HG03521 (cell line): Measurements from ENCODE around the gene DIS3L.
"Not testable (repeated sequence)": the region's sequence is repeated elsewhere in the genome, so short reads cannot be mapped to it uniquely, and the experiment has no call there.

Experiments used
- ATAC-seq: cut with Tn5 transposase; IDR thresholded peaks from one replicate; pipeline ENCODE4 v1.9.1; 2021; ENCODE audit warnings: mild to moderate bottlenecking, moderate library complexity; ENCODE audit not compliant: unreplicated experiment

The DIS3L gene

DNA sequence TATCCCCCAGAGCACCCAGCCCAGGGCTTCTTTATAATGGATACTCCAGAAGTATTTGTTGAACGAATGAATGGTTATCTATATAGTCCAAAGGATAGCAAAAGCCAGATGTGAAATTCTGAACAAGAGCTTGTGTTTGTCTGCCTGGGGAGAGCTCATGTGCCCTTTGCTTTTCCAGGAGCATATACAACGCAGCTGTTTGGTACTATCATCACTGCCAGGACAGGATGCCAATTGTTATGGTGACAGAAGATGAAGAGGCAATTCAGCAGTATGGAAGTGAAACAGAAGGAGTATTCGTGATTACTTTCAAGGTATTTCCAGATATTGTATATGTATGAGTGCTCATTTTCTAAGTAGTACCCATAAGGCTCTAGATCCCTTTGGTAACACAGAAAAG lies 15.2 kb downstream of the DIS3L start:
- no peak for ATAC-seq

DNA sequence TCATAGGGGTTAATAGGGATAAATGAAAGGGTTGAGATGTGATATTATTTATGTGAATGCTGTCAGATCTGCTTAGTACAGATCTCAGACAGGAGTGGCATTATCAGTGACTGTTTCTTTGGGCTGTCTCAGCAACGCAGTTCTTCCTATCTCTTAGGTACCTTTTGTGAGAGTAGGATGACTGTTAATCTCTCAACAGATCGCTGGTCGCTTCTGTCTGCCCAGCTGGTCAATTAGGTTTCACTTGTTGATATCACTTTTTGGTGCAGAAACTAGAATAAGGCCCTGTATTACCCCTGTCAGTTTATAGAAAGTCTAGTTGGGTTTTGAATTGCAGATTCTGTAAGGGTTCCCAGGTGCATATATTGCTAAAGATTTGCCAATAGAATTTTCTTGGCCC lies 16.5 kb downstream of the DIS3L start:
- ATAC-seq, result no peak

DNA sequence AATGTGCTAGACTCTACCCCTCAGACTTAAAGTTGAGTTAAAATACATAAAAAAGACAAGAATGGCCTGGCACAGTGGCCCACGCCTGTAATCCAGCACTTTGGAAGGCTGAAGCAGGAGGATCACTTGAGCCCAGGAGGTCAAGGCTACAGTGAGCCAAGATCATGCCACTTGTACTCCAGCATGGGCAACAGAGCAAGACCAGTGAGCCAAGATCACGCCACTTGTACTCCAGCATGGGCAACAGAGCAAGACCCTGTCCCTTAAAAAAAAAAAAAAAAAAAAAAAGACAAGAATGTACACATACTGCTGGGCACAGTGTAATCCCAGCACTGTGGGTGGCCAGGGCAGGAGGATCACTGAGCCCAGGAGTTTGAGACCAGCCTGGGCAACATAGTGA lies 17.4 kb downstream of the DIS3L start:
- no peak for ATAC-seq

DNA sequence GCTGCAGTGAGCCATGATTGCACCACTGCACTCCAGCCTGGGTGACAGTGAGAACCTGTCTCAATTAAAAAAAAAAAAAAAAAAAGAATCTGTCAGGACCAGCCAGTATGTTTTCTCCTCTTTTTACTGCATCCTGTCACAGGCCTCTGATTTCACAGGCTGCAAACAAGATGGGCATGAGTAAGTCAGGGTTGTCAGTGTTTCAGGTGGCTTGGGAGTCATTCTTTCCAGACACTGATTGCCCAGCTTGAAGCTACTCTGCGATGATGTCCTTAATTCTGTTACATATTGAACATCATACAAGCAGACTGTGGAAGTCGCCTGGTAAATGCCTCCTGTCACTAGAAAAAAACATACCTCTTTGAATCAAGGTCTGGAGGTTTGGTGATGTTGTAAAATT lies 18.8 kb downstream of the DIS3L start:
- no peak for ATAC-seq

DNA sequence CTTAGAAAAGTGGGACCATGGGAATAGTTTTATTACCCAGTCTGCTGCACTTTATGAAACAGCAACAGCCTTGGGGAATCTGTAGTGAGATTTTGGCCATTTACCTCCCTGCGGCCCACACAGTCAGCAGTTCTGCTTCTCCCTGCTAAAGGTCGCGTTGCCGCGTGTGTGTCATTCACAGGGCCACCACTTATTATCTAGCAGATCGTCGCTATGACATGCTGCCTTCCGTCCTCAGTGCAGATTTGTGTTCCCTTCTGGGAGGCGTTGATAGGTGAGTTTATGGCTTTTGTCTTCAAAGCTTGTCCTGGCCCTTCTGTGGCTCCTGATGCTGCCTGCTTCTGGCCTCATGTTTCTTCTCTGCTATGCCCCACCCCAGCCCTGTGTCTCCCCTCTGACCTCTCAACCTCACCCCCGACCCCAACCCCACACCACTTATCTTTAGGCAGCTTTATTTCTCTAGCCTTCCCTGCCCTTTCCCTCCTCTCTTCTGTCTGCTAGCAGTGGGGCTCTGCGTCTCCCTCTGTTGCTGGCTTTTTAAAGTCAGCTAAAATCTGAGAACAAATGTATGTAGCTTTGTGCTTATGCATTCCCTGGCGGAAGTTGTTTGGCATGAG lies 30.1 kb downstream of the DIS3L start:
- ATAC-seq, result no peak

DNA sequence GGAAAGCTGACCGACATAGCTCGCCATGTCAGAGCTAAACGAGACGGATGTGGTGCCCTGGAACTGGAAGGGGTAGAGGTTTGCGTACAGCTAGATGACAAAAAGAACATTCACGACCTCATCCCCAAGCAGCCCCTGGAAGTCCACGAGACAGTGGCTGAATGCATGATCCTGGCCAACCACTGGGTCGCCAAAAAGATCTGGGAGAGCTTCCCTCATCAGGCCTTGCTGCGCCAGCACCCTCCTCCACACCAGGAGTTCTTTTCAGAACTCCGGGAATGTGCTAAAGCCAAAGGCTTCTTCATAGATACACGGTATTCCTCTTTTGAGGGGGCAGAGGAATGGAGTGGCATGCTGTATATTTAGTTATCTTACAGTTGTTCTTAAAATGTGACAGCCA lies 32.7 kb downstream of the DIS3L start:
- no peak for ATAC-seq

DNA sequence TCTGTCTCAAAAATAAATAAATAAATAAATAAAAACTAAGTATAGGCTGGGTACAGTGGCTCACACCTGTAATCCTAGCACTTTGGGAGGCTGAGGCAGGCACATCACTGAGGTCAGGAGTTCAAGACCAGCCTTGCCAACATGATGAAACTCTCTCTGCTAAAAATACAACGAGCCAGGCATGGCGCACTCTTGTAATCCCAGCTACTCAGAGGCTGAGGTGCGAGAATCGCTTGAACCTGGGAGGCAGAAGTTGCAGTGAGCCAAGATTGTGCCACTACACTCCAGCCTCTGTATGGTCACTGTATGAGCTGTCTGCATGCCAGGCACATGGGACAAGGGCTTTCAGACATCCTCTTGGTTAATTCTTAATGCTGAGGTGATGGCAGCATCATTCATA lies 34.4 kb downstream of the DIS3L start:
- ATAC-seq, result no peak

DNA sequence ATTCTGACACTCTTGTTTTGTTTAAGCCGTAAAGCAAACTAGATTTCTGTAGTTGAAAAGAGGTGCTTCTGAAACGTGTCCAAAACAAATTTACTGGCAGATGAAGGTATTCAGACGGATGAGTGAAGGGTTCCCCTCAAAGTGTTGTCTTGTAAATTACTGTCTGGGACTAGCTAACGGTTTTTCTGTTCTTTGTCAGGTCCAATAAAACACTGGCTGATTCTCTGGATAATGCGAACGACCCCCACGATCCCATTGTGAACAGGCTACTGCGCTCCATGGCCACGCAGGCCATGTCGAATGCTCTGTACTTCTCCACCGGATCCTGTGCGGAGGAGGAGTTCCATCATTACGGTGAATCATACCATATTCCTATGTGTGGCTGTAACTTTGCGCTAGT lies 35.4 kb downstream of the DIS3L start:
- no peak for ATAC-seq

DNA sequence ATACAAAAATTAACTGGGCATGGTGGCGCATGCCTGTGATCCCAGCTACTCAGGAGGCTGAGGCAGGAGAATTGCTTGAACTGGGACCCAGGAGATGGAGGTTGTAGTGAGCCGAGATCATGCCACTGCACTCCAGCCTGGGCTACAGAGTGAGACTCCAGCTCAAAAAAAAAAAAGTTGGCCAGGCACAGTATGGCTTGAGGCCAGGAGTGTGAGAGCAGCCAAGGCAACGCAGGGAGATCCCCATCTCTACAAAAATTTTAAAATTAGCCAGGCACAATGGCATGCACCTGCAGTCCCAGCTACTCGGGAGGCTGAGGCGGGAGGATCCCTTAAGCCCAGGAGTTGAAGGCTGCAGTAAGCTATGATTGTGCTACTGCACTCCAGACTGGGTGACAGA lies 55.2 kb downstream of the DIS3L start:
- ATAC-seq, result not testable (repeated sequence)

DNA sequence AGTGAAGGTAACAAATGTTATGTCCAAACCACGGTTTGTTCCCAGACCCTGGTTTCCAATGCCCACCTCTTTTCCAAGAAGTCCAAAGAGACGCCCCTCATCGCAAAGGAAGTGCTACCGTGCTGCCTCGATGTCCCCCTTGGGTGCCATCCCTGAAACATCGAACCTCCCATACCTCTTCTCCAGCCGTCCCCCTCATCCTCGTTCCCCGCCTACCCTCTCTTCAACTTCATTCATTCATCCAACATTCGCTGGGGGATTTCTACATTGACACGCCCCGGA lies 62.6 kb downstream of the DIS3L start:
- ATAC-seq, result no peak

DNA sequence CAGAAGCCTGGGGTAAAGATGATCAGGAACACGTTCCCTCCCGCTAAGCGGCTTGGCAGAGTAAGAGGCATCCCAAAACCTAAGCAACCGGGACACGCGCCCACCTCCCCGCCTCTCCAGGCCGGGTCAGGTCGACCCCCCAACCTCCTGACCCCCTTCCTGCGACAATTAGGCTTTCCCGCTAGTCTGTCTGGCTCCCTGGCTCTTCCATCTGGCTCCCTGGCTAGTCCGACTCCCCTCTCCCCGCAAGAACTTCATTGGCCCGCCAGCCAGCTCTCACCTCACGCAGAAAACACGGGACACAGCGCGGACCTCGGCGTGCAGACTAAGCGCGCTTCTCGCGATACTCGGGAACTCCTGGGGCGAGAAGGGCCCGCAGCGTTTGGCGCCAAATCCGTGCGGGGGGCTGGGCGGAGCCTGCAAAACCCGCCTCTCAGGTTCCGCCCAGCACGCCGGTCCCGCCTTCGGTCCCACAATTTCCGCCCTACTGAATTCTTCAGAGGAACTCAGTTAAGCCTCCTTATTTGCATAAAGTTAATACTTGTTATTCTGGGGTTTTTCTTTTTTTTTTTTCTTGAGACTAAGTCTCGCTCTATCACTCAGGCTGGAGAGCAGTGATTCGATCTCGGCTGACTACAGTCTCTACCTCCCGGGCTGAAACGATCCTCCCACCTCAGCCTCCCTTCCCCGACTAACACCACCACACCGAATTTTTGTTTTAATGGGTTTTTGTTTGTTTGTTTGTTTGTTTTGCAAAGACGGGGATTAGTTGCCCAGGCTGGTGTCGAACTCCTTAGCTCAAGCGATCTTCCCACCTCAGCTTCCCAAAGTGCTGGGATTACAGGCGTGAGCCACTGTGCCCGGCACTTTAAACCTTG lies 63.2 kb downstream of the DIS3L start, which contains the start of gene TIPIN:
TSS of gene TIPIN (minus strand) at position 327 of the 878 bp plus-strand sequence. CDS start 3,738 bp downstream, outside the sequence.
- peak; percentile 91 for ATAC-seq

DNA sequence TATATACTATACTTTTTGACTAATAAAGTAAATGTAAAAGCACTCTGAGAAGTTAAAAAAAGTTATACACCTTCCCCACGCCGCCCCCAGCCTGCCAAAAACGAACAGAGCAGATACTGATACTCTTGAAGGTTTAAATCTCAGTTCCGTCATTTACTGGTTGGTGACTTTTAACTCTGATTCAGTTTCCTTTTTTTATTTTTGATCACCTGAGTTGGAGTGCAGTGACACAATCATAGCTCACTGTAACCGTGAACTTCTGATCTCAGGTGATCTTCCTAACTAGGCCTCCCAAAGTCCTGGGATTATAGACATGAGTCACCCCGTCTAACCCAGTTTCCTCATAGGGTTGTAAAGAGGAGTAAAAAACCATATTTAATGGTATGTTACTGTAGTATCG lies 66.4 kb downstream of the DIS3L start:
- ATAC-seq, result no peak

DNA sequence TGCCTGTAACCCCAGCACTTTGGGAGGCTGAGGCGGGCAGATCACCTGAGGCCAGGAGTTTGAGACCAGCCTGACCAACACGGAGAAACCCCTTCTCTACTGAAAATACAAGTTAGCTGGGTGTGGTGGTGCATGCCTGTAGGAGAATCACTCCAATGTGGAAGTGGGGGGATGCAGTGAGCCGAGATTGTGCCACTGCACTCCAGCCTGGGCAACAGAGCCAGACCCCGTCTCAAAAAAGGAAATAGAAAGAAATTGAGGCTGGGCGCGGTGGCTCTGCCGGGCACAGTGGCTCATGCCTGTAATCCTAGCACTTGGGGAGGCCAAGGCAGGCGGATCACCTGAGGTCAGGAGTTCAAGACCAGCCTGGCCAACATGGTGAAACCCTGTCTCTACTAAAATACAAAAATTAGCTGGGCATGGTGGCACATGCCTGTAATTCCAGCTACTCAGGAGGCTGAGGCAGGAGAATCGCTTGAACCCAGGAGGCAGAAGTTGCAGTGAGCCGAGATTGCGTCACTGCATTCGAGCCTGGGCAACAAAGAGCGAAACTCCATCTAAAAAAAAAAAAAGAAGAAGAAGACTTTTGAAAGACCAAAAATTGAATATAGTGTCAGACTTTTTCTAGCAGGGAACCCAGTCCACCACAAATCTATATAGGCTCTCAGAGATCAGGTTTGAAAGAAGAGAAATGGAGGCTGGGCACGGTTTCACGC lies 68.5 kb downstream of the DIS3L start:
- not testable (repeated sequence) for ATAC-seq

DNA sequence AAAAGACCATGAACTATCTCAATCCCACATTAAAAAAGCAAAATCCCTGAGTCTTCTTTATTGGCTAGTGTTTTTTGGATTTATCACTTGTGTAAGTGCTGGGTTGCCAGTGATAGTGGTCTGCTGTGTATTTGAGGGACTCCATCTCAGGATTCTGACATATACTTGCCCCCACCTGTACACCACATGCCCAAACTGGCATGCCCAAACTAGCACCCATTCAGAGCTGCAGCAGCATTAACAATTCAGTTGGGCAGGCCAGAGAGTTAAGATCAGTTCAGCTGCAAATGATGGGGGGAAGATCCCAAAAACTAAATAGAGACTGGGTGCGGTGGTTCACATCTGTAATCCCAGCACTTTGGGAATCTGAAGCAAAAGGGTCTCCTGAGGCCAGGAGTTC lies 69.4 kb downstream of the DIS3L start:
- no peak for ATAC-seq

DNA sequence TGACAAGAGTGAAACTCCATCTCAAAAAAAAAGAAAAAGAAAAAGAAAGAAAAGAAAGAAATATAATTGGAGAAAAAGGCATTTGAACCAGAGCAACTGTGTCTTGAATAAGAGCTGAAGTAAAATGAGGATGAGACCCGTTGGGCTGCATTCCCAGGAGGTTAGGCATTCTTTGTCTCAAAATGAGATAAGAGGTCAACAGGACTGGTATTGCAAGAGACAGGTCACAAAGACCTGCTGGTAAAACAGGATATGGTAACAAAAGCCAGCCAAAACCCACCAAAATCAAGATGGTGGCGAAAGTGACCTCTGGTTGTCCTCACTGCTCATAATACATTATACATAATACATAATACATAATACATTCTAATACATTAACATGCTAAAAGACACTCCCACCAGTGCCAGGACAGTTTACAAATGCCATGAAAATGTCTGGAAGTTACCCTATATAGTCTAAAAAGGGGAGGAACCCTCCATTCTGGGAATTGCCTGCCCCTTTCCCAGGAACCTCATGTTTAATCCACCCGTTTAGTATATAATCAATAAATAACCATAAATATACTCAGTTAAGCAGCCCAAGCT lies 71.7 kb downstream of the DIS3L start:
- no peak for ATAC-seq

DNA sequence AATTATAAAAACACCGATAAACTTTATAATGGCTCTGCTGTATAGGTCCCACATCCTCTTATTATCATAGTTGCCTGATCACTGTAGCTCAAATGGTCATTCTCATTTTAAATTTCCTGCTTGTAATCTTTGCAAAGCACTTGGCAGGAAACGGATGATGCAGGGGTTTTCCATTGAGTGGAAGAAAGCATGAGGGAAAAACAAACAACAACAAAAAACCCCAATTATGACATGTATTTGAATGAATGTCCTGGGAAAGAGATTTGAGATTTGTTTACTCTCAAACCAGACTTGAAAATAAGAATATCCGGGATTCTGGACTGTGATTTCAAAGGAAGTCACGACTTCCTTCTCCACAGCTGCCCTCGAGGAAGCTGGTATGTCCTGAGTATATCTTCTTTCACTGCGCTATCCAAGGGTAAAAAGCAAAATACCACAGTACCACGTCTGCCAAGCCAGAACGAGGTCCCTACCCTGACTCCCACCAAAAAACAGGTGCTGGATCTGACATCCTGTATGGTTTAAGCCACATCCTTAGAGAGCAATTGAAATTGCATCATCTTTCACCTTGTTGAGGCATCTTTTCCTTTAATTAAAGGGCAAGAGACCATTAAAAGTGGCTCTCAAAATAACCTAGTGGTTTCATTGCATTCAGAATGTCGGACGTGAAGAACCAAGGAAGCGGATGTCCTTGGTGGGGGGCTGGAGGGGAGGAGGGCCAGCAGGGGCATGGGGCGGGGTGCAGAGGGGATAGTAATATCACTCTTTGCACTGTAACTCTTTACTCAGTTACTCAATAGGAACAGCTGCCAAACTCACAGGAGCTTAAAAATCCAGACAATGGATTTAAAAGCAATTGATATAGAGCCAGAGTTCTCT lies 76.6 kb downstream of the DIS3L start:
- no peak for ATAC-seq

DNA sequence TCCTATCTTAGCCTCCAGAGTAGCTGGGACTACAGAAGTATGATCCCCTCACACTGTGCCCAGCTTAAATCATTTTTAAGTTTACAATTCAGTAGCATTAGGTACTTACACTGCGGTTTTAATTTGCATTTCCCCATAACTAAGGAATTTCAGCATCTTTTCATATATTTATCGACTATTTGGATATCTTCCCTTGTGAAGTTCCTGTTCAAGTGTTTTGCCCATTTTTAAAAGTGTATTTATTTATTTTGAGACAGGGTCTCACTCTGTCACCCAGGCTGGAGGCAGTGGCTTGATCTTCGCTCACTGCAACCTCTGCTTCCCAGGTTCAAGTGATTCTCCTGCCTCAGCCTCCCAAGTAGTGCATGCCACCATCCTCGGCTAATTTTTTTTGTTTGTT lies 80.8 kb downstream of the DIS3L start:
- no peak for ATAC-seq

DNA sequence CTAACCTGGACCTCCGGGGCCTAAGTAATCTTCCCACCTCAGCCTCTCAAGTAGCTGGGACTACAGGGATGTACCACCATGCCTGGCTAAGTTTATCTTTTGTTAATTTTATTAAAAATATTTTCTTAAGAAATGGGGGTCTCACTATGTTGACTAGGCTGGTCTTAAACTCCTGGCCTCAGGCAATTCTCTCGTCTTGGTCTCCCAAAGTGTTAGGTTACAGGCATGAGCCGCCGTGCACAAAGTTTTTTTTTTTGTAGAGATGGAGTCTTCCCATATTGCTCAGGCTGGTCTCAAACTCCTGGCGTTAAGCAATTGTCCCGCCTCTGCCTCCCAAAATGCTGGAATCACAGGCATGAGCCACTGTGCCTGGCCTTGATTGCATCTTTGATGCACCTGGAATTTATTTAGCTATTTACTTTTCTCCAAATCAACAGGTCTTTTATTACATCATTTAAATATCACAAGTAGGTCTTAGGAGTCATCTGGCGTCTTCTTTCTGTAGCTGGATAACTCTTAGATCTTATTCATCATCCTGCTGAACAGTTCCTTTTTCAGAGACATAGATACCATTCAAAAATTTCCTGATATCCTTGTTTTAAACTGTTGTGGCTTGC lies 85.6 kb downstream of the DIS3L start:
- no peak for ATAC-seq

DNA sequence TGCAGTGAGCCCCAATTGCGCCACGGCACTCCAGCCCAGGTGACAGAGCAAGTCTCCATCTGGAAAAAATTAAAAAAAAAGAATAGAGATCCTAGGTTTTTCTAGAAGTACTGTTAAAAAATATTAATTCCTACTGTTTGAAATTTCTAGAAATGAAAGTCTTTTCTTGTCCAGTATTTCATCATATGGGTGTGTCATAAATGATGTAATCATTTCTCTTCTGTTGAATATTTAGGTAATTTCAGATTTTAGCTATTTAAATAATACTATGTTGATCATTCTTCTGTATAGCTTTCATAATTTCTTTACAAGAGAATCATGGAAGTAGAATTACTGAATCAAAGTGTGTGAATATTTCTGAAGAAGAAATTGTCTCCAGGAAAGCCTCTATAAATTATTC lies 88.0 kb downstream of the DIS3L start:
- ATAC-seq, result not testable (repeated sequence)
